Skeletal muscle cell (primary cell): ENCODE data around the gene RARA.
A peak's percentile ranks its signal among the peaks of the same experiment; 100 is the strongest.
"Not testable (repeated sequence)": the region's sequence is repeated elsewhere in the genome, so short reads cannot be mapped to it uniquely, and the experiment has no call there.

Experiments used
- DNase-seq: peaks from one replicate; pipeline ENCODE4 v3.0.0-alpha.2; 2010; ENCODE audit warnings: low read depth
- H3K4me3 ChIP-seq: 2 replicates; pipeline ENCODE4 v1.5.1; 2011; ENCODE audit warnings: low read depth, mild to moderate bottlenecking, control low read depth, low read length, moderate library complexity

RARA gene

GRCh38 chr17:40295488-40296436 lies 13.2 kb upstream of the RARA start:
- no peak overlapping the region for H3K4me3 ChIP-seq

GRCh38 chr17:40297511-40297910 lies 11.5 kb upstream of the RARA start:
- no peak for DNase-seq

More at GRCh38 chr17:40295488-40296436, 13.2 kb upstream of the RARA start:
- DNase-seq = no peak

GRCh38 chr17:40298726-40299125 lies 10.3 kb upstream of the RARA start:
- no peak overlapping the region for H3K4me3 ChIP-seq
- no peak for DNase-seq

More at GRCh38 chr17:40297511-40297910, 11.5 kb upstream of the RARA start:
- H3K4me3 ChIP-seq = no peak overlapping the region

GRCh38 chr17:40299159-40299757 lies 9.7 kb upstream of the RARA start:
- DNase-seq, H3K4me3 ChIP-seq: not testable (repeated sequence)

GRCh38 chr17:40301315-40301714 lies 7.7 kb upstream of the RARA start:
- no peak for DNase-seq
- no peak overlapping the region for H3K4me3 ChIP-seq

GRCh38 chr17:40303009-40303657 lies 5.8 kb upstream of the RARA start:
- no peak for DNase-seq

GRCh38 chr17:40303708-40304551 lies 5.0 kb upstream of the RARA start:
- no peak for DNase-seq
- H3K4me3 ChIP-seq = no peak overlapping the region

More at GRCh38 chr17:40303009-40303657, 5.8 kb upstream of the RARA start:
- H3K4me3 ChIP-seq = no peak overlapping the region

- not testable (repeated sequence) for DNase-seq, H3K4me3 ChIP-seq
These were observed 4.5 kb upstream of the RARA start for GRCh38 chr17:40304552-40304863.

- H3K4me3 ChIP-seq, DNase-seq: not testable (repeated sequence)
These were observed 4.1 kb upstream of the RARA start for GRCh38 chr17:40304866-40305265.

GRCh38 chr17:40306395-40306794 lies 2.6 kb upstream of the RARA start:
- no peak overlapping the region for H3K4me3 ChIP-seq
- DNase-seq = no peak

- no peak for DNase-seq
- no peak overlapping the region for H3K4me3 ChIP-seq
These were observed 1.8 kb upstream of the RARA start for GRCh38 chr17:40307001-40307730.

GRCh38 chr17:40307740-40308239 lies 1.2 kb upstream of the RARA start:
- H3K4me3 ChIP-seq = no peak overlapping the region
- no peak for DNase-seq

GRCh38 chr17:40309949-40310510 lies 1.1 kb downstream of the RARA start:
- DNase-seq = no peak
- H3K4me3 ChIP-seq = peak overlapping the region; percentile 48

- H3K4me3 ChIP-seq = no peak overlapping the region
These were observed 2.0 kb downstream of the RARA start for GRCh38 chr17:40310882-40311391.

GRCh38 chr17:40311575-40311974 lies 2.6 kb downstream of the RARA start:
- DNase-seq = no peak
- no peak overlapping the region for H3K4me3 ChIP-seq

More at GRCh38 chr17:40310882-40311391, 2.0 kb downstream of the RARA start:
- DNase-seq = no peak

GRCh38 chr17:40312131-40312731 lies 3.3 kb downstream of the RARA start:
- H3K4me3 ChIP-seq = no peak overlapping the region
- no peak for DNase-seq

GRCh38 chr17:40312893-40313667 lies 4.1 kb downstream of the RARA start:
- H3K4me3 ChIP-seq = no peak overlapping the region
- DNase-seq = no peak
